Activated naive CD8-positive, alpha-beta T cell treated with anti-CD3 and anti-CD28 coated beads, Interleukin-2, amount 50 U/mL, for 24 hours (primary cell): ENCODE measurements around the gene ACOT8.
"Not testable (repeated sequence)": the region's sequence is repeated elsewhere in the genome, so short reads cannot be mapped to it uniquely, and the experiment has no call there.

ENCODE experiments used
- ATAC-seq: fragments of 150-1000 bp; cut with Tn5 transposase; one replicate; pipeline ENCODE4 v1.10.0; 2021
- DNase-seq: peaks from one replicate; pipeline ENCODE4 v3.0.0; 2021
- H3K27ac Mint-ChIP-seq: one replicate; pipeline ENCODE4 v1.8.0; 2021; ENCODE audit warnings: mild to moderate bottlenecking, mixed read lengths
- H3K27me3 Mint-ChIP-seq: one replicate; pipeline ENCODE4 v1.8.0; 2021; ENCODE audit warnings: mixed read lengths
- H3K36me3 Mint-ChIP-seq: one replicate; pipeline ENCODE4 v1.8.0; 2021; ENCODE audit warnings: low read depth, mixed read lengths
- H3K4me1 Mint-ChIP-seq: one replicate; pipeline ENCODE4 v1.8.0; 2021; ENCODE audit warnings: mixed read lengths
- H3K4me3 Mint-ChIP-seq: one replicate; pipeline ENCODE4 v1.8.0; 2021; ENCODE audit warnings: mild to moderate bottlenecking, moderate library complexity, mixed read lengths
- H3K9me3 Mint-ChIP-seq: one replicate; pipeline ENCODE4 v1.8.0; 2021; ENCODE audit warnings: mixed read lengths

The ACOT8 gene

DNA sequence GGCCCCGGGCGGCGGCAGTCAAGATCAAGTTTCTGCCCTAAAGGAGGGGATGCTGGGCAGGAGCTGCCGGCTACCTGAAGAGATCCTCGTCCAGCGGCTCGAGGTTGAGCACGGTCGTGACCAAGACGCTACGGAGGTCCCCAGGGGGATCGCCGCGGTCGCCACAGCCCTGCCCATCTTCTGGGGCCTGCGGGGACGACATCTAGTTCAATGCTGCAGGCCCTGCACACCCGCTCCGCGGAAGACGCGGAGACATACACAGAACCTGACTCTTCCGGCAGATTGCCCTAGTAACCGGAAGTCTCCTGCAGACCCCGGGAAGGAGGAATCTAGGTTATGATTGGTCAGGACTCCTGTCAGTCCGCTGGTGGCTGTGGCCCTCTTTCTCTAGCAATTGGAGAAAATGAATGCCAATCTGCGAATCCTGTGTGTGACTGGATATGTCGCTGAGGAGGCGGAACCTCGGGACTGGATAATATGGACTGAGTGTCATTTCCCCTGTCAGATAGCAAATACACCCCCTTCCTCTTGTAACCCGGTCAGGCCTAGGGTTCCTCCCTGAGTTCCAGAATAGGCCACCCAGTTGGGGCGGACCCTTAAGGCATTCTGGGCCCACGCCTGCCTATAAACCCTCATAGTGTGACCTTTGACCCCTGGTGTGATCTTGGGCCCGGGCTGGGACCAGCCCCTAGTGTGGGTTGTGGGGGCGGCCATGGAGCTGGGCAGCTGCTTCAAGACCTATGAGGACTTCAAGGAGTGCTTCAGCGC lies at the start of gene ACOT8, which contains the start of gene ZSWIM3:
Gene ACOT8, minus strand, starts transcription at position 279 of the 768 bp plus-strand sequence. Its CDS starts 77 bp downstream, at position 202.
Gene ZSWIM3, plus strand, starts transcription at position 501 of the 768 bp plus-strand sequence. Its CDS starts 212 bp downstream, at position 713.
- Mint-ChIP-seq H3K4me1 (peaks cover 38% of the 10 kb centered on the region), H3K4me3 (peak within 1 kb of the TSS; percentile 95), H3K27me3 (no peaks in the 10 kb centered on the region), H3K9me3 (no peaks in the 10 kb centered on the region), H3K36me3 (peaks cover 2% of the 10 kb centered on the region), H3K27ac (peak within 1 kb of the TSS; percentile 96)
- ATAC-seq (peak; percentile 99), DNase-seq (peak; percentile 90)

- Mint-ChIP-seq H3K36me3 (no peaks in the 10 kb centered on the region), H3K27me3 (no peaks in the 10 kb centered on the region), H3K4me3 (no peak overlapping the region), H3K4me1 (peaks cover 7% of the 10 kb centered on the region), H3K9me3 (no peaks in the 10 kb centered on the region), H3K27ac (no peak overlapping the region)
- ATAC-seq: no peak
- no peak for DNase-seq
These were observed 48.4 kb upstream of the ACOT8 start for GRCh38 chr20:45905505-45906079.

DNA sequence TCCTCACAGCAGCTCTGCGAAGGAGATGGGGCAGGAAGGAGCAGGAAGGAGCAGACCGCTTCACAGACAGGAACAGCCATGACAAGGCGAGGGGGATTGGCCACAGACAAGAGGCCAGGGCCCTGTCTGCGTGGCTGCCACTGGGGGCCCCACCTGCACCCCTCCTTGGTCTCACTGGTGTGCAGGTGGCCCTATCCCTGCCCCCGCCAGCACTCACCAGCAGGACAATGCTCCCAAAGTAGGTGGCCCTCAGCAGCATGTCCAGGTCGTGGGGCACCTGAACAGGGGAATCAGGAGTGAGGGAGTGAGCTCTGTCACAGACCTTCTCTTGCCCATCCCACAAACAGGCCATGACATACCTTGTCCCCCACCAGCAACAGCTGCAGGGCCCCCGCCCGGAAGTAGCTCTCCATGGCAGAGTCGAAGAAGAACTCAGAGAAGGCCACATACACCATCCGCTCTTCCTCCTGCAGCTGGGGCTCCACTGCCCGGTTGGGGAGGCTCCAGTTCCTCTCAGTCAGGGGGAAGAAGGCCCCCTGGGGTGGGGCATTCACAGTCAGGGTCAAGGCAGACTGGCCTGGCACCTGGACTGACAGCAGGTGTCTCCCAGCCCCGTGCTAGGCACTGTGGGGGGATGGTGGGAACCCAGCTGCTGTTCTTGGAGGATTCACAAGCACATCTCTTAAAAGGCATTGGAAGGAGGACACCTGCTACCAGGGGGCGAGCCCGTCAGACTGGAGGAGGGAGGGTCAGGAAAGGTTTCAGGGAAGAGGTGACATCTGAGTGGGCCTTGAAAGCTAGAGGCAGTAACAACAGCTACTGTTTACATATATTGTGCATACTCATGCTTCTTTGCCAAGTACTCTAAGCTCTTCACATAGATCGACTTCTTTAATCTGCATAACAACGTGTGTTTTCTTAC lies 47.7 kb upstream of the ACOT8 start:
- Mint-ChIP-seq H3K4me3 (no peak overlapping the region), H3K27me3 (no peaks in the 10 kb centered on the region), H3K27ac (no peak overlapping the region), H3K9me3 (no peaks in the 10 kb centered on the region), H3K4me1 (no peaks in the 10 kb centered on the region), H3K36me3 (no peaks in the 10 kb centered on the region)
- DNase-seq: no peak
- no peak for ATAC-seq

DNA sequence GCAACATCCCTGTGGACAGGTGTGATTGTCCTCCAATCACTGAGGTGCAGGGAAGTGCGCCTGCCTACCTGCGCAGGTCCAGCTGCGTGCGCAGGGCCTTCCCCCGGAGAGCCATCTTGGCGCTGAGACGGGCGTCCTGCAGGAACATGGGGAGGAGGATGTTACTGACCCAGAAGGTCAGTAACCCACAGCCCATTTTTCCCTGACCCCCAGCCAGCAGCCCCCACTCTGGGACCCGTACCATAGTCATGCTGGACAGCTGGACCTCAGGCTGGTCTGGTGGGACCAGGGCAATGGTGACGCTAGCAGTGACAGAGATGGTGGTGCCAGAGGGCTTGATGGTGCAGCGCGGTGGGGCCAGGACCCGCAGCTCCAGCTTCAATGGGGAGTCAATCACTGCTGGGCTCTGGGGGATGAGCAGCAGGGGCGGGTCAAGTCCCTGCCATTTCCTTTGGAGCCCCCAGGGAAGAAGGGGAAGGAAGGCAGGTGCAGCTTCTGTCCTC lies 45.1 kb upstream of the ACOT8 start:
- DNase-seq (no peak), ATAC-seq (no peak)
- Mint-ChIP-seq H3K4me3 (no peak overlapping the region), H3K9me3 (no peaks in the 10 kb centered on the region), H3K4me1 (no peaks in the 10 kb centered on the region), H3K36me3 (peaks cover 3% of the 10 kb centered on the region), H3K27ac (no peak overlapping the region), H3K27me3 (no peaks in the 10 kb centered on the region)

DNA sequence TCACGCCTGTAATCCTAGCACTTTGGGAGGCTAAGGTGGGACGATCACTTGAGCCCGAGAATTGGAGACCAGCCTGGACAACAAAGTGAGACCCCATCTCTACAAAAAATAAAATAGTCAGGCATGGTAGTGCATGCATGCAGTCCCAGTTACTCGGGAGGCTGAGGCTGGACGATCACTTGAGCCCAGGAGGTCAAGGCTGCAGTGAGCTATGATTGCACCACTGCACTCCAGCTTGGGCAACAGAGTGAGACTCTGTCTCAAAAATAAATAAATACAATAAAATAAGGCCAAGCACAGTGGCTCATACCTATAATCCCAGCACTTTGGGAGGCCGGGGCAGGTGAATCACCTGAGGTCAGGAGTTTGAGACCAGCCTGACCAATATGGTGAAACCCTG lies 44.1 kb upstream of the ACOT8 start:
- not testable (repeated sequence) for ATAC-seq, DNase-seq, H3K27ac Mint-ChIP-seq, H3K4me1 Mint-ChIP-seq, H3K4me3 Mint-ChIP-seq, H3K36me3 Mint-ChIP-seq, H3K9me3 Mint-ChIP-seq, H3K27me3 Mint-ChIP-seq

- Mint-ChIP-seq H3K9me3 (no peaks in the 10 kb centered on the region), H3K4me1 (peaks cover 5% of the 10 kb centered on the region), H3K27ac (no peak overlapping the region), H3K27me3 (no peaks in the 10 kb centered on the region), H3K36me3 (peaks cover 3% of the 10 kb centered on the region), H3K4me3 (no peak overlapping the region)
- no peak for DNase-seq
- ATAC-seq: no peak
These were observed 42.0 kb upstream of the ACOT8 start for GRCh38 chr20:45899046-45899835.

DNA sequence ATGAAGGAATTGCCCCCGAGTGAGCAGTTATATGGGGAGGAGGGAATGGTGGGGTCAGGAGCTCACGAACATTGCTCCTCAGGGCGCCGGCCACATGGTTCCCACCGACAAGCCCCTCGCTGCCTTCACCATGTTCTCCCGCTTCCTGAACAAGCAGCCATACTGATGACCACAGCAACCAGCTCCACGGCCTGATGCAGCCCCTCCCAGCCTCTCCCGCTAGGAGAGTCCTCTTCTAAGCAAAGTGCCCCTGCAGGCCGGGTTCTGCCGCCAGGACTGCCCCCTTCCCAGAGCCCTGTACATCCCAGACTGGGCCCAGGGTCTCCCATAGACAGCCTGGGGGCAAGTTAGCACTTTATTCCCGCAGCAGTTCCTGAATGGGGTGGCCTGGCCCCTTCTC lies 41.1 kb upstream of the ACOT8 start:
- DNase-seq (no peak), ATAC-seq (no peak)
- H3K27me3 Mint-ChIP-seq: no peaks in the 10 kb centered on the region
- no peak overlapping the region for H3K27ac Mint-ChIP-seq
- no peaks in the 10 kb centered on the region for H3K9me3 Mint-ChIP-seq
- H3K4me1 Mint-ChIP-seq: peaks cover 13% of the 10 kb centered on the region
- no peak overlapping the region for H3K4me3 Mint-ChIP-seq
- H3K36me3 Mint-ChIP-seq: peaks cover 9% of the 10 kb centered on the region

DNA sequence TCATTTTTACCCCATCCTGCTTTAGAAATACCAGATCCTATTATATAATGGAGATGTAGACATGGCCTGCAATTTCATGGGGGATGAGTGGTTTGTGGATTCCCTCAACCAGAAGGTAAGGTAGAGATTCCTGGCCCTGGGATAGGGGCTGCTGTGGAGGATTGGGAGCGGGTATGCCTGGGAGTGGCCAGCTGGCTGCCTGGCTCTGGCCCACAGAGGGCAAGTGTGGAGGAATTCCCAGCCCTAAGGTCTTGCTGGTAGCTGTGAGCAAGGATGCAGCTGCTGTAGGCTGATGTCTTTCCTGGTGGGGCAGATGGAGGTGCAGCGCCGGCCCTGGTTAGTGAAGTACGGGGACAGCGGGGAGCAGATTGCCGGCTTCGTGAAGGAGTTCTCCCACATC lies 40.5 kb upstream of the ACOT8 start:
- Mint-ChIP-seq H3K4me3 (no peak overlapping the region), H3K27ac (no peak overlapping the region), H3K9me3 (no peaks in the 10 kb centered on the region), H3K36me3 (peaks cover 9% of the 10 kb centered on the region), H3K4me1 (peaks cover 19% of the 10 kb centered on the region), H3K27me3 (no peaks in the 10 kb centered on the region)
- ATAC-seq (no peak), DNase-seq (no peak)

- ATAC-seq (no peak), DNase-seq (no peak)
- Mint-ChIP-seq H3K4me1 (peaks cover 23% of the 10 kb centered on the region), H3K4me3 (no peak overlapping the region), H3K9me3 (no peaks in the 10 kb centered on the region), H3K27ac (no peak overlapping the region), H3K36me3 (peaks cover 9% of the 10 kb centered on the region), H3K27me3 (no peaks in the 10 kb centered on the region)
These were observed 40.1 kb upstream of the ACOT8 start for GRCh38 chr20:45897289-45897688.

- H3K36me3 Mint-ChIP-seq: peaks cover 9% of the 10 kb centered on the region
- DNase-seq (no peak), ATAC-seq (no peak)
- no peak overlapping the region for H3K4me3 Mint-ChIP-seq
- no peaks in the 10 kb centered on the region for H3K9me3 Mint-ChIP-seq
- no peaks in the 10 kb centered on the region for H3K27me3 Mint-ChIP-seq
- peaks cover 27% of the 10 kb centered on the region for H3K4me1 Mint-ChIP-seq
- H3K27ac Mint-ChIP-seq: no peak overlapping the region
These were observed 39.5 kb upstream of the ACOT8 start for GRCh38 chr20:45896641-45897161.

DNA sequence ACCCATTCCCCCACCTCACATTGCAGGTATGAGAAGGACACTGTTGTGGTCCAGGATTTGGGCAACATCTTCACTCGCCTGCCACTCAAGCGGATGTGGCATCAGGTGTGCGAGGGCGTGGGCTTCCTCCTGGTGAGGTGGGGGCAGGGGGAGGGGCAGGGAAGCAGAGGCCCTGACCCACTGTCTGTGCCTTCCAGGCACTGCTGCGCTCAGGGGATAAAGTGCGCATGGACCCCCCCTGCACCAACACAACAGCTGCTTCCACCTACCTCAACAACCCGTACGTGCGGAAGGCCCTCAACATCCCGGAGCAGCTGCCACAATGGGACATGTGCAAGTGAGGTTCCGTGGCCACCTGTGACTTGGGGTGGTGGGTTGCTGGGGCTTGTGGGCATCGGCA lies 37.6 kb upstream of the ACOT8 start:
- Mint-ChIP-seq H3K27ac (no peak overlapping the region), H3K4me3 (no peak overlapping the region), H3K27me3 (no peaks in the 10 kb centered on the region), H3K9me3 (no peaks in the 10 kb centered on the region), H3K4me1 (peaks cover 35% of the 10 kb centered on the region), H3K36me3 (peaks cover 9% of the 10 kb centered on the region)
- DNase-seq: no peak
- no peak for ATAC-seq

DNA sequence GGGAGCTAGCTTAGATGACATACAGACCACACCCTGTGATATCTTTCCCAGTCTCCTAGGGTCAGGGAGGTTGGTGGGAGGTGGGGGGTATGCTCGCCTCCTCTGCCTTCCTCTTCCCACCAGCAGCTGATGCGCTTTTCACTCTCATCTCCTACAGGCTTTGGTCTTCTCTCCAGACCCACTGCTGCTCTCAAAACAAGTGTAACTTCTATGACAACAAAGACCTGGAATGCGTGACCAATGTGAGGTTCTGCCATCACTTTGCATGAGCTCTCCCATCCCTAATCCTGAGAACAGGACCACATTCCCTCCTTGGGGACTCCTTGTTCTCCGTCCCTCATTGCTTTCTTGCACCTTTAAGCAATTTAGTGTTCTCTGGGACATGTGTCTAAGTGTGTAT lies 36.6 kb upstream of the ACOT8 start:
- Mint-ChIP-seq H3K4me1 (peaks cover 43% of the 10 kb centered on the region), H3K36me3 (peaks cover 5% of the 10 kb centered on the region), H3K27ac (no peak overlapping the region), H3K4me3 (no peak overlapping the region), H3K9me3 (no peaks in the 10 kb centered on the region), H3K27me3 (no peaks in the 10 kb centered on the region)
- ATAC-seq (no peak), DNase-seq (no peak)

DNA sequence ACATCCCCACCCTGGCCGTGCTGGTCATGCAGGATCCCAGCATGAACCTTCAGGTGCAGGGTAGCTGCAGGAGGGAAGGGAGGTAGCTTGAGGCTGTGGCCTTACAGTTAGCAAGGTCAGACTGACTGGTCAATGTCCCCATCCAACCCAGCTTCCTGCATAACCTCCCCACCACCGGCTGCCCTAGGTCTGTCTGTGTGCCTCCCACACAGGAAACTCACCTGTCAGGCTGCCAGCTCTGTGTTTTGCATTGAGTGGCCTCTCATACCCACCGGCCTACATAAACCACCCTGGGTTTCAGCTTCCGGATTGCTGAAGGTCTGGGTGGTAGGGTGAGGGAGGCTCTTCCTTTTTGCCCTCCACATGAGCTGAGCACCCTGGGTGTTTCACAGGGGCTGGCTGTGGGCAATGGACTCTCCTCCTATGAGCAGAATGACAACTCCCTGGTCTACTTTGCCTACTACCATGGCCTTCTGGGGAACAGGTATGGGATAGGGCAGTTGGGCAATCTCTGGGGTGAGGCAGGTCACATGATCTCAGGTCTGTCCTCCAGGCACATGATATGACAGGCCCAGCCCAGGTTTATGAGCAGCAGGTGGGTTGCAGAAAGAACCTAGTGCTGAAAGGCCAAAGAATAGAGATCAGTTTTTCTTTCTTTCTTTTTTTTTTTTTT lies 35.8 kb upstream of the ACOT8 start:
- peak overlapping the region; percentile 65 for H3K27ac Mint-ChIP-seq
- peak overlapping the region; percentile 88 for H3K4me3 Mint-ChIP-seq
- H3K4me1 Mint-ChIP-seq: peaks cover 43% of the 10 kb centered on the region
- peak; percentile 23 for ATAC-seq
- H3K36me3 Mint-ChIP-seq: peaks cover 5% of the 10 kb centered on the region
- DNase-seq: peak; percentile 24
- no peaks in the 10 kb centered on the region for H3K27me3 Mint-ChIP-seq
- H3K9me3 Mint-ChIP-seq: no peaks in the 10 kb centered on the region
